ENCODE data around the gene PPP5C.

Gene PPP5C

GRCh38 chr19:46369817-46370216 is 22.9 kb downstream of the PPP5C start:
- no peak overlapping the region for H2BK5ac ChIP-seq (ENCODE audit: low read depth, low read length, poor library complexity)
- no peak overlapping the region for H2AK5ac ChIP-seq (ENCODE audit: low read length)
- no peak overlapping the region for H3K18ac ChIP-seq (ENCODE audit: low read length)
- H3K9ac ChIP-seq (ENCODE audit: low read length) = no peak overlapping the region
- no peaks in the 10 kb centered on the region for H3K27me3 ChIP-seq (ENCODE audit: insufficient read depth, low read length)
- H3K79me2 ChIP-seq (ENCODE audit: control insufficient read depth, insufficient read depth, low read length, poor library complexity) = peaks cover 11% of the 10 kb centered on the region
- no peak overlapping the region for H2BK120ac ChIP-seq (ENCODE audit: insufficient read depth, low read length, poor library complexity)
- H3K27ac ChIP-seq (ENCODE audit: low read depth, low read length) = no peak overlapping the region
- no peak overlapping the region for H3K23ac ChIP-seq (ENCODE audit: low read length)
- H3K4me2 ChIP-seq (ENCODE audit: low read length) = no peak overlapping the region
- no peak overlapping the region for H4K8ac ChIP-seq (ENCODE audit: low read depth, low read length)
- WGBS (ENCODE audit: extremely low coverage, insufficient coverage, insufficient read length) = no CpG with 5 or more reads among the region's 7 CpGs
- H4K91ac ChIP-seq (ENCODE audit: low read depth, low read length) = no peak overlapping the region
- no peak overlapping the region for H4K12ac ChIP-seq (ENCODE audit: low read depth, low read length)
- peaks cover 20% of the 10 kb centered on the region for H3K79me1 ChIP-seq (ENCODE audit: low read length)
- peak; percentile 69 to 84 for DNase-seq
- H3K9me3 ChIP-seq (ENCODE audit: insufficient read depth, low read depth, low read length) = peaks cover 2% of the 10 kb centered on the region
- H3K4ac ChIP-seq (ENCODE audit: low read depth, low read length) = no peak overlapping the region
- H3K36me3 ChIP-seq (ENCODE audit: control insufficient read depth in 1 of 2, insufficient read depth in 2 of 2, low read length in 2 of 2) = peaks cover 4 to 20% of the 10 kb centered on the region in 2 experiments
- no peak overlapping the region for H3K14ac ChIP-seq (ENCODE audit: low read length)
- no peak overlapping the region for H2AFZ ChIP-seq (ENCODE audit: insufficient read depth, low read length, poor library complexity)
- no peak overlapping the region for H2BK12ac ChIP-seq (ENCODE audit: low read length)
- no peak overlapping the region for H3K4me3 ChIP-seq (ENCODE audit: low read depth, low read length)
- H3K4me1 ChIP-seq (ENCODE audit: control insufficient read depth in 1 of 2, insufficient read depth in 2 of 2, low read length in 2 of 2) = peaks cover 32 to 38% of the 10 kb centered on the region in 2 experiments

DNA sequence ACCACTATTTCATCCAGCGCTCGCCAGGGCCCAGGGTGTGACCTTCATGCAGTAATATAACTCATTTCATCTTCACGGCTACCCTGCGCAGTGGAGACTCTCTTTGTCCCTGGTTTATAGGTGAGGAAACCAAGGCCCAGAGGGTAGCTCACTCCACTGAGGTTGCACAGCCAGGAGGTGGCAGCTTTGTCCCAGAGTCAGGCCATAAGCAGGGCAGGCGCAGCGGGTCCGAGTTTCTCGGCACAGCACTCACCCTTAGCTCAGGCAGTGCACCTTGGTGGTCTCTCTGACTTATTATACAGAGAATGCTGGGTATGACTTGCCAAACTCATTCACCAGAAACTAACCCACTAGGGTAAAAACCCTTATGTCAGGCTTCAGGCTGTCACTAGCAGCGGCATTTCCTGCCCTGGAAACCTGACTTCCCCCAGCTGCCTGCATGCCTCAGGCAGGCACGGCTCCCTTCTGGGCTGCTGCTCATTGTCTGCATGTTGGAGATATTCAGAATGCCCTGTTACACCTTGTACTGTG is 24.5 kb downstream of the PPP5C start:
- Histone ChIP-seq H3K18ac (ENCODE audit: low read length) (peak overlapping the region; percentile 12), H3K9me3 (ENCODE audit: insufficient read depth, low read depth, low read length) (peaks cover 2% of the 10 kb centered on the region), H2BK12ac (ENCODE audit: low read length) (no peak overlapping the region), H3K4me1 (ENCODE audit: control insufficient read depth in 1 of 2, insufficient read depth in 2 of 2, low read length in 2 of 2) (peaks cover 32 to 38% of the 10 kb centered on the region in 2 experiments), H2AFZ (ENCODE audit: insufficient read depth, low read length, poor library complexity) (no peak overlapping the region), H2BK120ac (ENCODE audit: insufficient read depth, low read length, poor library complexity) (no peak overlapping the region), H3K27me3 (ENCODE audit: insufficient read depth, low read length) (no peaks in the 10 kb centered on the region), H2AK5ac (ENCODE audit: low read length) (no peak overlapping the region), H3K79me2 (ENCODE audit: control insufficient read depth, insufficient read depth, low read length, poor library complexity) (peaks cover 11% of the 10 kb centered on the region), H3K4me2 (ENCODE audit: low read length) (peak overlapping the region; percentile 35), H3K14ac (ENCODE audit: low read length) (no peak overlapping the region), H3K4me3 (ENCODE audit: low read depth, low read length) (no peak overlapping the region), H4K12ac (ENCODE audit: low read depth, low read length) (no peak overlapping the region), H3K9ac (ENCODE audit: low read length) (peak overlapping the region; percentile 17), H4K91ac (ENCODE audit: low read depth, low read length) (peak overlapping the region; percentile 33), H3K79me1 (ENCODE audit: low read length) (peaks cover 21% of the 10 kb centered on the region), H3K23ac (ENCODE audit: low read length) (no peak overlapping the region), H2BK5ac (ENCODE audit: low read depth, low read length, poor library complexity) (no peak overlapping the region), H4K8ac (ENCODE audit: low read depth, low read length) (no peak overlapping the region), H3K27ac (ENCODE audit: low read depth, low read length) (peak overlapping the region; percentile 79), H3K36me3 (ENCODE audit: control insufficient read depth in 1 of 2, insufficient read depth in 2 of 2, low read length in 2 of 2) (peaks cover 8 to 28% of the 10 kb centered on the region in 2 experiments), H3K4ac (ENCODE audit: low read depth, low read length) (no peak overlapping the region)
- WGBS (ENCODE audit: extremely low coverage, insufficient coverage, insufficient read length) = no CpG with 5 or more reads among the region's 10 CpGs
- DNase-seq = peak; percentile 14 to 38

- peaks cover 32 to 38% of the 10 kb centered on the region in 2 experiments for H3K4me1 ChIP-seq (ENCODE audit: control insufficient read depth in 1 of 2, insufficient read depth in 2 of 2, low read length in 2 of 2)
Measured at GRCh38 chr19:46372901-46373490, 26.1 kb downstream of the PPP5C start.

DNA sequence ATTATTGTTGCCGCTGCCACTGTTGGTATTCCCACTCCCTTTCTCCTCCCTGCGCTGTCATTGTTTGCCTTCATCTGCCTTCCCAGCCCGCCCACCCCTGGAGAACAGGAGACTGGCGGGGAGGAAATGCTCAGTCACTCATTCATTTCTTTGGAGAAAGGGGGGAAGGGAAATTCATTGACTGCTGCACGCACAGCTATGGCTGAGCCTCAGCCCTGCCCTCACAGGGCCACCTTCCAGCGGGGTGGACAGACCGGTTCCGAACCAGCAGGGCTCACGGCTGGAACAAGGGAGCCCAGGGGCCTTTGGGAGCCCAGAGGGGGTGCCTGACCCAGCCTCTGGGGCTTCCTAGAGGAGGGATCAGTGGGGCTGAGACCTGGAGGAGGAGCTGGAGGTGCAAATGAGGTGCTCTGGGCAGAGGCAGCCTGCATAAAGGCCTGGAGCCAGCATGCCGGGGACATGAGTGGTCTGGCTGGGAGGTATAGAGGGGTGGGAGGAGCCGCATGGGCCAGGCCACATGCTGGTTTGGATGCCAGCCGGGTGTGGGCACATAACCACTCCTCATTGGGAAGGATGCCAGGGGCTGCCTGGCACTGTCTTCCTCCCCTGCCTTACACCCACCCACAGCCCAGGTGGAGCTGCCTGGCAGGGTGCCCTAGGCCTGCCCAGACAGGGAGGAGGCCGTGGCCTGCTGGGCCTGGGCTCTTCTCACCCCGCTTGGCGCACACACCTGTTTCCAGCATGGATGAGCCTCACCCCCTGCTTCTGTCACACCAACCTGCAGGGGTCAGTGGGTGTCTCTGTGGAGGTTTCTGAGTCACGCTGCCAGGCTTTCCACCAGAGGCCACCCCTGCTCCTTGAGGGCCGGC is 26.8 kb downstream of the PPP5C start:
- H3K36me3 ChIP-seq (ENCODE audit: control insufficient read depth in 1 of 2, insufficient read depth in 2 of 2, low read length in 2 of 2) = peaks cover 15 to 28% of the 10 kb centered on the region in 2 experiments
- peak overlapping the region; percentile 53 for H3K18ac ChIP-seq (ENCODE audit: low read length)
- DNase-seq = peak; percentile 36 to 65
- H2AFZ ChIP-seq (ENCODE audit: insufficient read depth, low read length, poor library complexity) = peak overlapping the region; percentile 17
- H3K4ac ChIP-seq (ENCODE audit: low read depth, low read length) = peak overlapping the region; percentile 25
- H2BK5ac ChIP-seq (ENCODE audit: low read depth, low read length, poor library complexity) = peak overlapping the region; percentile 23
- H2AK5ac ChIP-seq (ENCODE audit: low read length) = peak overlapping the region; percentile 90
- no peak overlapping the region for H3K23ac ChIP-seq (ENCODE audit: low read length)
- H2BK120ac ChIP-seq (ENCODE audit: insufficient read depth, low read length, poor library complexity) = peak overlapping the region; percentile 49
- peak overlapping the region; percentile 31 for H4K8ac ChIP-seq (ENCODE audit: low read depth, low read length)
- H3K27me3 ChIP-seq (ENCODE audit: insufficient read depth, low read length) = no peaks in the 10 kb centered on the region
- peak overlapping the region; percentile 79 for H3K27ac ChIP-seq (ENCODE audit: low read depth, low read length)
- peaks cover 11% of the 10 kb centered on the region for H3K79me2 ChIP-seq (ENCODE audit: control insufficient read depth, insufficient read depth, low read length, poor library complexity)
- H3K4me3 ChIP-seq (ENCODE audit: low read depth, low read length) = peak overlapping the region; percentile 34
- no CpG with 5 or more reads among the region's 17 CpGs for WGBS (ENCODE audit: extremely low coverage, insufficient coverage, insufficient read length)
- no peak overlapping the region for H3K9ac ChIP-seq (ENCODE audit: low read length)
- peak overlapping the region; percentile 26 for H3K4me2 ChIP-seq (ENCODE audit: low read length)
- H4K12ac ChIP-seq (ENCODE audit: low read depth, low read length) = peak overlapping the region; percentile 3
- H3K4me1 ChIP-seq (ENCODE audit: control insufficient read depth in 1 of 2, insufficient read depth in 2 of 2, low read length in 2 of 2) = peaks cover 32 to 38% of the 10 kb centered on the region in 2 experiments
- peak overlapping the region; percentile 34 for H2BK12ac ChIP-seq (ENCODE audit: low read length)
- H3K79me1 ChIP-seq (ENCODE audit: low read length) = peaks cover 21% of the 10 kb centered on the region
- H3K9me3 ChIP-seq (ENCODE audit: insufficient read depth, low read depth, low read length) = peaks cover 2% of the 10 kb centered on the region
- peak overlapping the region; percentile 70 for H4K91ac ChIP-seq (ENCODE audit: low read depth, low read length)
- peak overlapping the region; percentile 34 for H3K14ac ChIP-seq (ENCODE audit: low read length)

More at GRCh38 chr19:46372901-46373490, 26.1 kb downstream of the PPP5C start:
- no peak overlapping the region for H3K4me3 ChIP-seq (ENCODE audit: low read depth, low read length)
- peak overlapping the region; percentile 97 for H2BK12ac ChIP-seq (ENCODE audit: low read length)
- H4K8ac ChIP-seq (ENCODE audit: low read depth, low read length) = peak overlapping the region; percentile 91
- no peak for DNase-seq
- peak overlapping the region; percentile 74 for H2AFZ ChIP-seq (ENCODE audit: insufficient read depth, low read length, poor library complexity)
- H3K27me3 ChIP-seq (ENCODE audit: insufficient read depth, low read length) = no peaks in the 10 kb centered on the region
- peak overlapping the region; percentile 79 for H2BK120ac ChIP-seq (ENCODE audit: insufficient read depth, low read length, poor library complexity)
- H2BK5ac ChIP-seq (ENCODE audit: low read depth, low read length, poor library complexity) = peak overlapping the region; percentile 91
- no peak overlapping the region for H3K9ac ChIP-seq (ENCODE audit: low read length)
- H3K79me2 ChIP-seq (ENCODE audit: control insufficient read depth, insufficient read depth, low read length, poor library complexity) = peaks cover 11% of the 10 kb centered on the region
- H3K14ac ChIP-seq (ENCODE audit: low read length) = peak overlapping the region; percentile 96
- H4K91ac ChIP-seq (ENCODE audit: low read depth, low read length) = peak overlapping the region; percentile 97
- peak overlapping the region; percentile 84 for H3K18ac ChIP-seq (ENCODE audit: low read length)
- H3K4me2 ChIP-seq (ENCODE audit: low read length) = peak overlapping the region; percentile 22
- H3K4ac ChIP-seq (ENCODE audit: low read depth, low read length) = peak overlapping the region; percentile 50
- peak overlapping the region; percentile 79 for H3K27ac ChIP-seq (ENCODE audit: low read depth, low read length)
- H3K9me3 ChIP-seq (ENCODE audit: insufficient read depth, low read depth, low read length) = peaks cover 3% of the 10 kb centered on the region
- H3K23ac ChIP-seq (ENCODE audit: low read length) = no peak overlapping the region
- peaks cover 21% of the 10 kb centered on the region for H3K79me1 ChIP-seq (ENCODE audit: low read length)
- peaks cover 15 to 31% of the 10 kb centered on the region in 2 experiments for H3K36me3 ChIP-seq (ENCODE audit: control insufficient read depth in 1 of 2, insufficient read depth in 2 of 2, low read length in 2 of 2)
- peak overlapping the region; percentile 99 for H2AK5ac ChIP-seq (ENCODE audit: low read length)
- H4K12ac ChIP-seq (ENCODE audit: low read depth, low read length) = peak overlapping the region; percentile 90
- WGBS (ENCODE audit: extremely low coverage, insufficient coverage, insufficient read length) = no CpG with 5 or more reads among the region's 11 CpGs
